HL-60 (cell line): ENCODE measurements around the gene ZNRF3.
"Not testable (repeated sequence)": the region's sequence is repeated elsewhere in the genome, so short reads cannot be mapped to it uniquely, and the experiment has no call there.

Experiments used
- DNase-seq, 2 experiments: peaks; one replicate each; pipeline ENCODE4 v3.0.0-alpha.2; 2010 to 2020; ENCODE audit warnings: low read depth in 1 of 2, low spot score in 1 of 2
- H3K27ac ChIP-seq: fragments of 250-450 bp; sonication (Bioruptor Pico); replicated peaks from 2 replicates; pipeline ENCODE4 v1.5.1; 2020; ENCODE audit warnings: mild to moderate bottlenecking, moderate library complexity
- H3K27me3 ChIP-seq: fragments of 250-450 bp; sonication (Bioruptor Pico); 2 replicates; pipeline ENCODE4 v1.5.1; 2021; ENCODE audit warnings: mild to moderate bottlenecking, moderate library complexity; ENCODE audit not compliant: insufficient read depth, poor library complexity, severe bottlenecking
- H3K4me3 ChIP-seq: replicated peaks from 2 replicates; pipeline ENCODE4 v1.5.1; 2011; ENCODE audit warnings: mild to moderate bottlenecking, control low read depth, low read length; ENCODE audit not compliant: insufficient read depth
- GABPA ChIP-seq: IDR thresholded peaks from 2 replicates; pipeline ENCODE4 v1.6.1; 2012; ENCODE audit warnings: low read depth
- POLR2AphosphoS5 ChIP-seq: IDR thresholded peaks from 2 replicates; pipeline ENCODE4 v1.6.1; 2012; ENCODE audit warnings: low read depth
- REST ChIP-seq: IDR thresholded peaks from 2 replicates; pipeline ENCODE4 v1.6.1; 2012; ENCODE audit warnings: low read depth; ENCODE audit not compliant: insufficient replicate concordance
- SPI1 ChIP-seq: IDR thresholded peaks from 2 replicates; pipeline ENCODE4 v1.6.1; 2012; ENCODE audit warnings: low read depth, mild to moderate bottlenecking, borderline replicate concordance
- TF ChIP-seq, protein P1 (sequence below): IDR thresholded peaks from one replicate; pipeline ENCODE4 v1.5.1; 2011; ENCODE audit warnings: low read length, control low read depth, inconsistent platforms; ENCODE audit not compliant: insufficient read depth

Gene ZNRF3

GRCh38 chr22:28838971-28839370, 44.4 kb upstream of the ZNRF3 start:
- Histone ChIP-seq H3K27ac (no peak overlapping the region), H3K4me3 (no peak overlapping the region), H3K27me3 (no peaks in the 10 kb centered on the region)
- TF ChIP-seq GABPA, result no peak
- TF ChIP-seq POLR2AphosphoS5, result no peak
- no peak for TF ChIP-seq REST
- no peak for TF ChIP-seq SPI1
- no peak for DNase-seq

DNA sequence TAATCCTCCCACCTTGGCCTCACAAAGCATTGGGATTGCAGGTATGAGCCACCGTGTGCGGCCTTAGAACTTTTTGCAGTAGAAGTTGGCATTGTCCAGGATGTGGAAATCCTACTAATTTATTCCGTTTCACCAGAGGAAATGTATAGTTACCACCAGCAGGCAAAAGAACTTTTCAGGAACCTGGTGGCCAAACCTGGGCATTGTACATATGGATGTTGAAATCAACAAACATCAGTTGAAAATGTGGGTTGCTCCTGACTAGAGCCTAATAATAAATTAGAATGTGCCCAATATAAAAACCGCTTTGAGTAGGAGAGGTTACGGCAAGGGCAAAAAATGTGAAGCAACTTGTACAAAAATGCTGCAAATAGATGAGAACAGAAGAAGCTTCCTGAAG, 42.3 kb upstream of the ZNRF3 start:
- Histone ChIP-seq H3K27ac (no peak overlapping the region), H3K4me3 (no peak overlapping the region), H3K27me3 (no peaks in the 10 kb centered on the region)
- TF ChIP-seq REST (no peak), SPI1 (no peak), GABPA (no peak), POLR2AphosphoS5 (no peak)
- TF ChIP-seq, protein P1, sequence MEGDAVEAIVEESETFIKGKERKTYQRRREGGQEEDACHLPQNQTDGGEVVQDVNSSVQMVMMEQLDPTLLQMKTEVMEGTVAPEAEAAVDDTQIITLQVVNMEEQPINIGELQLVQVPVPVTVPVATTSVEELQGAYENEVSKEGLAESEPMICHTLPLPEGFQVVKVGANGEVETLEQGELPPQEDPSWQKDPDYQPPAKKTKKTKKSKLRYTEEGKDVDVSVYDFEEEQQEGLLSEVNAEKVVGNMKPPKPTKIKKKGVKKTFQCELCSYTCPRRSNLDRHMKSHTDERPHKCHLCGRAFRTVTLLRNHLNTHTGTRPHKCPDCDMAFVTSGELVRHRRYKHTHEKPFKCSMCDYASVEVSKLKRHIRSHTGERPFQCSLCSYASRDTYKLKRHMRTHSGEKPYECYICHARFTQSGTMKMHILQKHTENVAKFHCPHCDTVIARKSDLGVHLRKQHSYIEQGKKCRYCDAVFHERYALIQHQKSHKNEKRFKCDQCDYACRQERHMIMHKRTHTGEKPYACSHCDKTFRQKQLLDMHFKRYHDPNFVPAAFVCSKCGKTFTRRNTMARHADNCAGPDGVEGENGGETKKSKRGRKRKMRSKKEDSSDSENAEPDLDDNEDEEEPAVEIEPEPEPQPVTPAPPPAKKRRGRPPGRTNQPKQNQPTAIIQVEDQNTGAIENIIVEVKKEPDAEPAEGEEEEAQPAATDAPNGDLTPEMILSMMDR, result peak; percentile 4
- peak; percentile 59 to 63 for DNase-seq

GRCh38 chr22:28843633-28844032, 39.7 kb upstream of the ZNRF3 start:
- no peaks in the 10 kb centered on the region for H3K27me3 ChIP-seq
- TF ChIP-seq POLR2AphosphoS5, result no peak
- TF ChIP-seq, protein P1, result no peak
- DNase-seq, result no peak
- H3K4me3 ChIP-seq, result no peak overlapping the region
- H3K27ac ChIP-seq, result no peak overlapping the region

GRCh38 chr22:28844277-28844676, 39.1 kb upstream of the ZNRF3 start:
- TF ChIP-seq SPI1, result 0 out of 2 replicates have a peak, but pooled peaks have one; percentile 21
- DNase-seq, result peak in 1 of 2 experiments; percentile 7
- H3K27me3 ChIP-seq, H3K27ac ChIP-seq, H3K4me3 ChIP-seq: not testable (repeated sequence)

DNA sequence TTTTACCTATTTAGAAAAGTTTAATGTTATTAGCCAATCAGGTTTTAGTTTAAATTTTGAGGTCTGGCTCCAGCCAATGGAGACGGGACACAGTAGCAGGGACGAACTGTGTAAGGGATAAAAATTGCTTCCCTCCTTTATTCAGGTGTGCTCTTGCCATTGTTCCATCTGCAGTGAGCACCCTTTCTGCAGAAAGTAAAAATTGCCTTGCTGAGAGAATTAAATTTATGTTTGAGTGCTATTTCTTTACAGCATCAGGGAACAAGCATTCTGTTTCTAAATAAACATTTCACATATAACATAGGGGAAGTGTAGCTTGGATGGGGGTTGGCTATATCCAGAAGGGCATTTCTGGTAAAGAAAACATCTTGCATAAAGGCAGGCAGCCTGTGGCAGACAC, 36.4 kb upstream of the ZNRF3 start:
- DNase-seq, result no peak
- TF ChIP-seq SPI1 (no peak), GABPA (no peak), REST (no peak), POLR2AphosphoS5 (no peak)
- TF ChIP-seq, protein P1, result no peak
- Histone ChIP-seq H3K4me3 (no peak overlapping the region), H3K27ac (no peak overlapping the region), H3K27me3 (no peaks in the 10 kb centered on the region)
